ENCODE data around the gene ULK3.

DNA sequence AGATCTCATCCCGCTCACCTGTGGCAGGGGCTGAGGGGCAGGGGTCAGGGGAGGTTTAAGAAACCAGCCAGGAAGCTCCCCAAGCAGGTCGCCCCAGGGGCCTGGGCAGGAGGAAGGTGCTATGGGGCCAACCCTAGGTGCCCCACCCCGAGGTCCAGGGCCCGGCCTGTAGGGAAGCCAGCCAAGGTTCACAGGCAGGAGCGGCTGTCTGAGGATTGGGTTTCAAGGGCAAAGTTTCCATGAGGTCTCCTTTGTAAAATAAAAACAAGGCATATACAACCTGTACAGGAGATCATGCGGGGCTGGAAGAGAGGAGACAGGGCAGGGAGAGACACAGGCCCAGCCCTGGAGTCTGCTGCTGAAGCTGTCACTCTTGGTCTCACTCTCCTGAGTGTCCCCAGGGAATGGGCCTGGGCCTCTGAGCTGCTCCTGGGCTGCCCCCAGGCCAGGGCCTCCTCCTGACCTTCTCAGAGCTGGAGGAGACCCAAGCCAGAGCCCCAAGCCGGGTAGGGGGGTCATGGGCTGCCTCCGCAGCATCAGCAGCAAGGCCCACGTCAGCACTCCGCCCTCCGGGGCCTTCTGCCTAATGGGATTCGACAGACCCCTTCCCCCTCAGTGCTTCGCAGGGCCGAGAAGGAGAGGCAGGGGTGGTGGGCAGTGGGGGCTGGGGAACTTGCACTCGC lies 11.0 kb downstream of the ULK3 start:
- no peak for TF ChIP-seq POLR2AphosphoS5 (IDR thresholded peaks at IDR 0.05)
- no peak for TF ChIP-seq POLR2A (IDR thresholded peaks at IDR 0.05)
- TF ChIP-seq, protein P1, sequence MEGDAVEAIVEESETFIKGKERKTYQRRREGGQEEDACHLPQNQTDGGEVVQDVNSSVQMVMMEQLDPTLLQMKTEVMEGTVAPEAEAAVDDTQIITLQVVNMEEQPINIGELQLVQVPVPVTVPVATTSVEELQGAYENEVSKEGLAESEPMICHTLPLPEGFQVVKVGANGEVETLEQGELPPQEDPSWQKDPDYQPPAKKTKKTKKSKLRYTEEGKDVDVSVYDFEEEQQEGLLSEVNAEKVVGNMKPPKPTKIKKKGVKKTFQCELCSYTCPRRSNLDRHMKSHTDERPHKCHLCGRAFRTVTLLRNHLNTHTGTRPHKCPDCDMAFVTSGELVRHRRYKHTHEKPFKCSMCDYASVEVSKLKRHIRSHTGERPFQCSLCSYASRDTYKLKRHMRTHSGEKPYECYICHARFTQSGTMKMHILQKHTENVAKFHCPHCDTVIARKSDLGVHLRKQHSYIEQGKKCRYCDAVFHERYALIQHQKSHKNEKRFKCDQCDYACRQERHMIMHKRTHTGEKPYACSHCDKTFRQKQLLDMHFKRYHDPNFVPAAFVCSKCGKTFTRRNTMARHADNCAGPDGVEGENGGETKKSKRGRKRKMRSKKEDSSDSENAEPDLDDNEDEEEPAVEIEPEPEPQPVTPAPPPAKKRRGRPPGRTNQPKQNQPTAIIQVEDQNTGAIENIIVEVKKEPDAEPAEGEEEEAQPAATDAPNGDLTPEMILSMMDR (IDR thresholded peaks at IDR 0.05): no peak
